GM21717 (cell line): ENCODE results near the gene PRPS1.
A peak's percentile ranks its signal among the peaks of the same experiment; 100 is the strongest.
"Not testable (repeated sequence)": the region's sequence is repeated elsewhere in the genome, so short reads cannot be mapped to it uniquely, and the experiment has no call there.

Experiments
- ATAC-seq: cut with Tn5 transposase; IDR thresholded peaks from one replicate; pipeline ENCODE4 v1.9.1; 2021; ENCODE audit warnings: mild to moderate bottlenecking, moderate library complexity; ENCODE audit not compliant: unreplicated experiment

PRPS1 gene

DNA sequence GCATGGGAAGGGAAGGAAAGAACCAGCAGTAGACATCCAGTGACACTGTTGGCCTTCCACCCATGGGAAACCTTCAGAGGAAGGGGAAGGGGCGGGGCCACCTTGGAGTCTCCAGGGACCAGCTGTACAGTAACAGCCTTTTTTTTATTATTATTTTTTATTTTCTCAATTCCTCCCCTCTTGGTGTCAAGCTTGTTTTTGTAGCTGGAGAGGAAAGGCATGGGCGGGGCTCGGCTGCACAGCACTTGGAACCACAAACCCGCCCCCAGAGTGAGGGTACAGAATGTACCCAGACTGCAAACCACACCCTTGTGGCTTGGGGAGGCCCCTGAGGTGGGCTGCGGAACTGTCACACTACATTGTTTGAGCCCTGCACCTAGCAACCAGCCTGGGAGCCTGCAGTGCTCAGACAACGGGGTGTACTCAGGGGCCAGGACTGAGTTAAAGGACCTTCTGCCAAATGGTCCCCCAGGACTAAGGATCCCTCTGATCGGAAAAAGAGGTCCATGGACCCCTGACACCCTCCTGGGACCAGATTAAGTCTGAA lies 45.7 kb downstream of the PRPS1 start:
- ATAC-seq = peak; percentile 94

- ATAC-seq = peak; percentile 14
These were observed 46.4 kb downstream of the PRPS1 start for GRCh38 chrX:107674480-107675364.

GRCh38 chrX:107675365-107675654 lies 47.0 kb downstream of the PRPS1 start:
- ATAC-seq = no peak

- no peak for ATAC-seq
These were observed 47.7 kb downstream of the PRPS1 start for GRCh38 chrX:107675823-107676555.

GRCh38 chrX:107676559-107677378 lies 48.5 kb downstream of the PRPS1 start:
- ATAC-seq = no peak

DNA sequence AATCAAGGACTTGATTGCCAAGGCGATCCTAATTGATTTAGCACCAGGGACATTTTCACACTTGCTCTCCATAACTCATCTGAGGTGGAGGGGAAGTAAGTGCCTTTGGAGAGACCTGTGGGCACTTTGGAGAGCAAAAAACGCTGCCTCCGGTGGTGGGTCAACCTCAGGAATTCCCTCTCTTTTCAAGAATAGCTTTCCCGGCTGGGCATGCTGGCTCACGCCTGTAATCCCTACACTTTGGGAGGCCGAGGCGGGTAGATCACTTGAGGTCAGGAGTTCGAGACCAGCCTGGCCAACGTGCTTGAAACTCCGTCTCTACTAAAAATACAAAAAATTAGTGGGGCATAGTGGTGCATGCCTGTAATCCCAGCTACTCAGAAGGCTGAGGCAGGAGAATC lies 49.2 kb downstream of the PRPS1 start:
- no peak for ATAC-seq

DNA sequence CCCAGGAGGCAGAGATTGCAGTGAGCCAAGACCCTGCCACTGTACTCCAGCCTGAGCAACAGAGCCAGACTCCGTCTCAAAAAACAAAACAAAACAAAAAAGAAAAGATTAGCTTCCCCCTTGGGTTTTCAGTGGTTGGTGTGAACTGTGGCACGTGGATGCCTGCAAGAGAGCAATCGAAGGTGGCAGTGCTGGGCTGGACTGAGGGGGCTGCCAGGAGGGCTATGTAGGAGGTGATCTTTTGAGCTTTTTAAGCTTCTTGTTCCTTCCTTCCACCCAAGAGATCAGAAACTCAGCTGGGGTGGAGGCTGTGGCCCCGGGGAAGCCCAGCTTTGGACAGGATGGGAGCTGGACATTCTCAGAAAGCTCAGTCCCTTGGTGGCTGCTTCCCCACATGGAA lies 49.6 kb downstream of the PRPS1 start:
- ATAC-seq = no peak

DNA sequence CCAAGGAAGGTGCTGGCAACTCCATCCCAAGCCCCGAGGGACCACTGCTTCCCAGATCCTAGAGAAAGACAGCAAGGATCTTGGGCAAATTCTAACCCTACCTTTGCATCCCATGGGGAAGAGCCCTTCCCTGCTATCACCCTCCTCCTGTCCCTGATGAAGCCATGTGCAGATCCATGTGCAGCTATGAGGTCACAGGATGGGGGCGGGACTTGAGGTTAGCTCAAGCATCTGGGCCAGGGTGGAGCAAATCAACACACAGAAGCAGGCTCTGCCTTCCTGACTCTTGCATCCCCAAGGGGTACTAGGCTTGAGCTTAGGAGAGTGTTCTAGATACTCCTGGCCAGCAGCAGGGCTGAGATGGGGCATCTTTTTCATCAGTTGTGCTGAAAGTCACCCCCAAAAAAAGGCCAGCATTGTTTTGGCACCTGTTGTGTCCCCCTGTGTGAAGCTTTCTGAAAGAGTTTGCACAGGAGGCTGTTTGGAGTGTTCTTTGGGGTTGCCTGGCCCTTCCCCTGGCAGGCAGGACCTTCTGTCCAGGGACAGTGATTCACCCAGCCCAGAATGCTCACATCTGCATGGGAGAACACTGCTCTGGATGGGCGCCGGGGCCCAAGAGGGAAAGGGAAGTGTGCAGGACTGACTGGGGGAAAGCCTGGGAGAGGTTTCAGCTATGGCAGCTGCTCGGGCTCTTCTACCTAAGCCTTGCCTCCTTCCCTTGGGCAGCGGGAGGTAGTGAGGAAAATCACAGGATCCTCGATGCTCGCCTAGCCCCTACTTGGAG lies 50.8 kb downstream of the PRPS1 start:
- no peak for ATAC-seq

GRCh38 chrX:107682256-107682655 lies 53.9 kb downstream of the PRPS1 start:
- no peak for ATAC-seq

DNA sequence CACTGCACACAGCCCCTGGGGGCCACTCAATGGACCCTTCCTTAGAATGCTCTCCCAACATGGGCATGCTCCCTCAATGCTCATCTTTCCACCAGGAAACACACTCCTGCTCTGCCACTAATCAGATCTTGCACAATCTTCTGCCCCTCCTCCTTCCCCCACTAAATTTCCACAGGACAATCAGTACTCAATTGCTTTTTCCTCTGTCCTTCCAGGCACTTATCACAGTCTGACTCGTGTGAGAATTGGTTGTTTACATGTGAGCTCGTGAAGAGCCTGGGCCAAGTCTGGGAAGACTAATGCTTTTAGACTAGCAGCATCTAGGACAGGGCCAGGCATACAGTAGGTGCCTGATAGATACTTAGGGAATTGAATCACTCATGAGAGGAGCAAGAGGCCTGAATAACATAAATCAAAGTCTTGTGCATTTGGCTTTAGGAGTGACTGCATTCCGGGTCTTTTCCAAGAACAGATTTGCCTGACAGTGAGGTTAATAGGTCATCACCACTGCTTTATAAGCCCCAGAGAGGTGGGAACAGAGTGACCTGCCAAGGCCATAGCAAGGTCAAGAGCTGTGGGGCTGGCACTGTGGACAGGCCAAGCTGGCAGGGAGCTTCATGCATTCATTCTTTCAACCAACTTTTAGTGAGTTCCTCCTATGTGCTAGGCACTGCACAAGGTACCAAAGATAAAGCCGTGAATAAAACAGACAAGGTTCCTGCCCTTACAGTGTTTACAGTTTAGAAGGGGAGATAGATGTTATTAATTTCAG lies 55.0 kb downstream of the PRPS1 start:
- no peak for ATAC-seq

GRCh38 chrX:107683931-107684330 lies 55.6 kb downstream of the PRPS1 start:
- no peak for ATAC-seq

DNA sequence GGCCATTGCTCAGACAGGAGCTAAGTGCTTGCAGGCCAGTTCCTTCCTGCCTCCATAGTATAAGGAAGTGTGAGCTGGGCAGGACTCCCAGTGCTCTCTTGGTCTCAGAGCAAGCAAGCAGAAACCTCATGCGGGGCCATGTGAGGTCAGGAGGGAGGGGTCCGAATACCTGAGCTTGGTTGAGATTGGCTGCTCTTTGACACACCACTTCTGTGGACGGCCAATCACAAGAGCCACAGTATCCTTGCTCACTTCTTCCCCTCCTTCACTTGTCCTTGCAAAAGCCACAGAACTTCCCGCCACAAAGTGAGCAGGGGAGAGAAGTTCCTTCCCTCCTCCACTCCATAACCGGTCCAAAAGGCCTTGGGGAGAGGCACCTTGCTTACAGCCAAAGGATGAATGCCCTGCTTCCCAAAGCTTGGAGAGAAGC lies 56.7 kb downstream of the PRPS1 start:
- peak; percentile 75 for ATAC-seq

GRCh38 chrX:107685586-107685985 lies 57.3 kb downstream of the PRPS1 start:
- not testable (repeated sequence) for ATAC-seq

- no peak for ATAC-seq
These were observed 57.7 kb downstream of the PRPS1 start for GRCh38 chrX:107686026-107686425.

DNA sequence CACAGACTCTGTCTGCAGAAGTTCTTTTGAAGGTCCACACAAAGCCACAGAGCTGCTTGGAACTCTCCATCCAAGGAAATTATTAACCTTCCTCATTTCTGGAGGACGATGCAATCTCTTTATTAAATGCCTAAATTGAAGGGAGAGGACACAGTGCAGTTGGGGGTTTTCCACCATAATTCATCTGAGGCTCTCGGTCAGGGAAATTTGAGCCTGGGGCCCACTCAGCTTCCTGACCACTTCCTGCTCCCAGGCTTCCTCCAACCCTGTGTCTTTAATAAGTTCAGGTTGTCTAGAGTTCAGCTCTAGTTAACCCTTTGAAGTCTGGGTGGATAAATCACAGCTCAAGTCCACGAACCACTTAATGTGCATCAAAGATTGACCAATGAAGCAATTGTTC lies 58.5 kb downstream of the PRPS1 start:
- ATAC-seq = no peak

DNA sequence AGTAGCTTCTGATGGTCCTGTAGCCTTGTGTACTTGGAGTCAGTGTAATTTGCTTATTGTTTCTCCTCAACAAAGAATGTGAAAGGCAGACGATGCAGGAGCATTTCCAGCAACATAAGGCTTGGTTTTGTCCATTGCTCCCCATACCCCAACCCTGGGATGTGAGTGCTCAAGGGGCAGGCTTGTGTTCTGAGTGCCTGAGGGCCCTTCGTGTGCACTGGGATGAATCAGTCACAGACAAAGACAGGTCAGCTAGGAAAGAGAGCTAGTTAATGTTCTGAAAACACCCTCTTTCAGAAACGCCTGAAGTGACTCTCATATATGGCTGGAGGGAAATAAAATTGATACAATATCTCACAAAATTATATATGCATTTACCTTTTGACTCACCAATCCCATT lies 59.1 kb downstream of the PRPS1 start:
- no peak for ATAC-seq

DNA sequence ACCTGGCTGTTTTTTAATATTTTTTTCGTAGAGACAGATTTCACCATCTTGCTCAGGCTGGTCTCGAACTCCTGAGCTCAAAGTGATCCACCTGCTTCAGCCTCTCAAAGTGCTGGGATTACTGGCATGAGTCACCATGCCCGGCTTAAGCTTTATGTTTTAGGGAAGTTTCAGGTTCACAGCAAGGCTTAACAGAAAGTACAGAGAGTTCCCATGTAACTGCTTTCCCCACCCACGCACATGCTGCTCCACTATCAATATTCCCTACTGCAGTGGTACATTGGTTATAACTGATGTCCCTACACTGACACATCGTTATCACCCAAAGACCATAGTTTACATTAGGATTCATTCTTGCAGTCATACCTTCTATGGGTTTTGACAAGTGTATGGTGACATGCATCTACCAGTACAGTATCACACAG lies 62.7 kb downstream of the PRPS1 start:
- no peak for ATAC-seq

DNA sequence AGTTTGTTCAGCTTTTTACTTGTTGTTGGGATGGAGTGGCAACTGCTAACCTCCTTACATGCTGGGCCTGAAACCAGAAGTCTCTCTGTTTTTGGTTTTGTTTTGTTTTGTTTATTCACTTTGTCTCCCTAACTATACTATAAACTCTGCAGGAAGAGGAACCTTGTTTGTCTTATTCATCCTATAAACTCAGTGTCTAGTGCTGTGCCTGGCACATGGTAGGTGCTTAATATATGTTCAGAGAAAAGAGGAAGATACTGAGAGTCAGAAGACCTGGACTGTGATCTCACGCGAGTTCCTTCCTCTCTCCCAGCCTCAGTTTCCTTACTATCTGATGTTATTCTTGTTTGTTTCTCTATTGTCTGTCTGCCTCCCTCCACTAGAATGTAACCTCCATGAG lies 71.3 kb downstream of the PRPS1 start:
- no peak for ATAC-seq

DNA sequence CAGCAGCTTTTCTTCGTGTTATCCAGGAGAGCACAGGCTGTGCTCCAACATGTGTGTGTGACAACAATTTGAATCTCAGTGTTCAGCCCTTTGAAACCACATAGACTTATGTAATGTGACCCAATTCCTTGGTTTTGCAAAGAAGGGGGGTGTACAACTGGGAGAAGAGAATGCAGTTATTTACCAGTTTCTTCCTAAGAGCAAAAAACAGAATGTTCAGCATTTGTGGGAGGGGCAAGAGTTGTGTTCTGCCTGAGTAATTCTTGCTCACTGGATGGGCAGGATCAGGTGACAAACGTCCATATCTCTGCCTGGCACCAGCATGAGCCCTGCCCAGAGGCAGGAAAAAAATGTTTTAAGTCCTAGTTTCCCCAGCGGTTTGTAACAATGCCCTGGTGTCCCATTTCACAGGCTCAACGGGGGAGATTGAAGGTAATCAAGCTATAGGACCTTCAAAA lies 72.0 kb downstream of the PRPS1 start:
- no peak for ATAC-seq
